IgD-negative memory B cell (primary cell): ENCODE results near the gene DUSP5. TPM values are rescaled to one million over a fixed set of nuclear protein-coding genes. Genes with fewer than 3 reads are reported as not detected.

Experiments
- H3K27ac Mint-ChIP-seq, 3 donors: one replicate each; pipeline ENCODE4 v1.8.0; 2020 to 2022; ENCODE audit warnings: mild to moderate bottlenecking in 3 of 3, mixed read lengths in 3 of 3, moderate library complexity in 1 of 3
- H3K27me3 Mint-ChIP-seq: one replicate; pipeline ENCODE4 v1.8.0; 2021; ENCODE audit warnings: mixed read lengths
- H3K36me3 Mint-ChIP-seq: one replicate; pipeline ENCODE4 v1.8.0; 2020; ENCODE audit warnings: mild to moderate bottlenecking, mixed read lengths
- H3K4me1 Mint-ChIP-seq, 3 donors: one replicate each; pipeline ENCODE4 v1.8.0; 2020 to 2022; ENCODE audit warnings: mixed read lengths in 3 of 3, mild to moderate bottlenecking in 1 of 3
- H3K4me3 Mint-ChIP-seq, 4 donors: one replicate each; pipeline ENCODE4 v1.8.0; 2020 to 2022; ENCODE audit warnings: mild to moderate bottlenecking in 4 of 4, mixed read lengths in 4 of 4, moderate library complexity in 3 of 4
- H3K9me3 Mint-ChIP-seq, 3 donors: one replicate each; pipeline ENCODE4 v1.8.0; 2020 to 2021; ENCODE audit warnings: mixed read lengths in 3 of 3, mild to moderate bottlenecking in 1 of 3
- polyA plus RNA-seq: library from polyadenylated mRNA; unstranded; fragments of 300-500 nt; fragmentation: Illumina TruSeq; gene quantifications from one replicate; pipeline ENCODE4 v1.2.3, GENCODE V29; 2021

Gene DUSP5
- polyA plus RNA-seq, 1 donor from 2014 or later, result 3.7 TPM

GRCh38 chr10:110553905-110554304 is 56.2 kb downstream of the DUSP5 start:
- H3K27me3 Mint-ChIP-seq, result peaks cover 6% of the 10 kb centered on the region
- H3K27ac Mint-ChIP-seq, result no peak overlapping the region
- H3K9me3 Mint-ChIP-seq, result peaks cover 0 to 2% (median 0%) of the 10 kb centered on the region in 3 donors
- H3K4me1 Mint-ChIP-seq, result peaks cover 2 to 4% (median 4%) of the 10 kb centered on the region in 3 donors
- no peak overlapping the region for H3K4me3 Mint-ChIP-seq
- peaks cover 2% of the 10 kb centered on the region for H3K36me3 Mint-ChIP-seq

GRCh38 chr10:110556296-110556695 is 58.6 kb downstream of the DUSP5 start:
- H3K9me3 Mint-ChIP-seq, result peaks cover 0 to 2% (median 0%) of the 10 kb centered on the region in 3 donors
- H3K4me3 Mint-ChIP-seq, result no peak overlapping the region
- peaks cover 2 to 4% (median 4%) of the 10 kb centered on the region in 3 donors for H3K4me1 Mint-ChIP-seq
- H3K27ac Mint-ChIP-seq, result no peak overlapping the region
- peaks cover 2% of the 10 kb centered on the region for H3K36me3 Mint-ChIP-seq
- peaks cover 7% of the 10 kb centered on the region for H3K27me3 Mint-ChIP-seq

- Mint-ChIP-seq H3K27ac (peak overlapping the region in 1 of 3 donors; percentile 0), H3K4me1 (peaks cover 2 to 4% (median 4%) of the 10 kb centered on the region in 3 donors), H3K9me3 (peaks cover 0 to 2% (median 0%) of the 10 kb centered on the region in 3 donors), H3K36me3 (peaks cover 2% of the 10 kb centered on the region), H3K4me3 (no peak overlapping the region), H3K27me3 (peaks cover 9% of the 10 kb centered on the region)
Observed at GRCh38 chr10:110556969-110557601, 59.4 kb downstream of the DUSP5 start.

- H3K27ac Mint-ChIP-seq, result no peak overlapping the region
- peaks cover 2 to 4% (median 4%) of the 10 kb centered on the region in 3 donors for H3K4me1 Mint-ChIP-seq
- no peak overlapping the region for H3K4me3 Mint-ChIP-seq
- peaks cover 2% of the 10 kb centered on the region for H3K36me3 Mint-ChIP-seq
- H3K27me3 Mint-ChIP-seq, result peaks cover 10% of the 10 kb centered on the region
- H3K9me3 Mint-ChIP-seq, result no peaks in the 10 kb centered on the region
Observed at GRCh38 chr10:110558041-110558440, 60.3 kb downstream of the DUSP5 start.

GRCh38 chr10:110560012-110560411 is 62.3 kb downstream of the DUSP5 start:
- H3K9me3 Mint-ChIP-seq, result no peaks in the 10 kb centered on the region
- peaks cover 2 to 4% (median 4%) of the 10 kb centered on the region in 3 donors for H3K4me1 Mint-ChIP-seq
- no peak overlapping the region for H3K27ac Mint-ChIP-seq
- no peak overlapping the region for H3K4me3 Mint-ChIP-seq
- H3K27me3 Mint-ChIP-seq, result peaks cover 10% of the 10 kb centered on the region
- H3K36me3 Mint-ChIP-seq, result peaks cover 2% of the 10 kb centered on the region

Other genes starting within 250 kb of the DUSP5 start
- gene SMNDC1, start 193.0 kb upstream of the DUSP5 start, polyA plus RNA-seq, result 20.4 TPM
- 70.1 TPM for gene SMC3, start 69.8 kb downstream of the DUSP5 start, polyA plus RNA-seq
- gene RBM20, start 146.4 kb downstream of the DUSP5 start, polyA plus RNA-seq, result not detected